Tibial artery (tissue), 4 donors: ENCODE data around the gene ABHD1.

Experiments used
- DNase-seq, 2 donors: peaks; one replicate each; pipeline ENCODE4 v3.0.0-alpha.2; 2019
- H3K27ac ChIP-seq, 2 donors: fragments of 200-600 bp; sonication (generic) in 1 of 2; 1 replicate in 1 of 2; 2 replicates in 1 of 2; pipeline ENCODE4 v1.5.1; 2018 to 2019; ENCODE audit warnings: mild to moderate bottlenecking in 1 of 2
- H3K27me3 ChIP-seq, 2 donors: fragments of 200-600 bp; sonication (generic) in 1 of 2; one replicate each; pipeline versions ENCODE4 v1.5.1 to v1.6.0; 2016 to 2019
- H3K36me3 ChIP-seq, 3 donors: fragments of 200-600 bp; sonication (generic) in 2 of 3; one replicate each; pipeline ENCODE4 v1.5.1; 2016 to 2019; ENCODE audit warnings: mild to moderate bottlenecking in 2 of 3
- H3K4me1 ChIP-seq, 4 donors: fragments of 200-600 bp; sonication (generic) in 2 of 4; 1 replicate in 3 of 4; 2 replicates in 1 of 4; pipeline ENCODE4 v1.5.1; 2016 to 2019
- H3K4me3 ChIP-seq, 2 donors: fragments of 200-600 bp; sonication (generic) in 1 of 2; 1 replicate in 1 of 2; 2 replicates in 1 of 2; pipeline ENCODE4 v1.5.1; 2018 to 2019; ENCODE audit warnings: mild to moderate bottlenecking in 2 of 2
- H3K9me3 ChIP-seq, 3 donors: fragments of 200-600 bp; sonication (generic) in 1 of 3; one replicate each; pipeline ENCODE4 v1.5.1; 2016 to 2019
- intact Hi-C: fragments of 100-400 bp; cut with DNase I; formaldehyde crosslinking; loops from one replicate; pipeline ENCODE4 v1.15.0; 2023; ENCODE audit warnings: low total_unique reads
- TF ChIP-seq, protein P1 (sequence below), 2 experiments: fragments of 200-600 bp in 1 of 2; fragments of 450-650 bp in 1 of 2; IDR thresholded peaks; one replicate each; pipeline ENCODE4 v1.5.1; 2017 to 2019; ENCODE audit warnings: antibody characterized with exemption in 2 of 2, mild to moderate bottlenecking in 1 of 2, moderate library complexity in 1 of 2

ABHD1 gene

DNA sequence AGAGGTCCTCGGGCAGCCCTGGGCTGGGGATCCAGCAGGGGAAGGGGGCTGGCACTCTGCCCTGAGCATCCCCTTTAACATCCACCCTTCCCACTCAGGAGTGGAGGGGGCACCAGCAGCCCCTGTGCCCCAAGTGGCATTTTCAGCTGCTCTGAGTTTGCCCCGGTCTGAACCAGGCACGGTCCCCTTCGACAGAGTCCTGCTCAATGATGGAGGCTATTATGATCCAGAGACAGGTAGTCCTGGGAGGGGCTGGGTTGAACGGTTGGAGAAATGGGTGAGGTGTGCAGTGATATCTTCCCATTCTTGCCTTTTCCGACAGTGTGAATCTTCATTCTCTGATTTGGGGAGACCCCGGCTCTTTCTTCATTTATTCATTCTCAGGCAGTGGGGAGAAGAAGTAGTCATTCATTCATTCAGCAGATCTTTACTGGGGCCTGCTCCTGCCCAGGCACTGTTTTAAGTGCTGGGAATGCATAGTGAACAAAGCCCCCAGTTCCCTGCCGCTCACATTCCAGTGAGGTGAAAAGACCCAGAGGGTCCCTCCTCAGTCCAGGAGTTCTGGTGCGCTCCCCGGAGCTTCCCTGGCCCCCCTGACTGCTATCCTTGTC is 38.4 kb upstream of the ABHD1 start:
- Histone ChIP-seq H3K36me3 (peaks cover 10 to 19% (median 18%) of the 10 kb centered on the region in 3 donors), H3K4me3 (peak overlapping the region; percentile 63 to 85), H3K4me1 (peaks cover 0 to 53% (median 45%) of the 10 kb centered on the region in 4 donors), H3K27me3 (no peaks in the 10 kb centered on the region), H3K9me3 (no peaks in the 10 kb centered on the region), H3K27ac (peak overlapping the region; percentile 91 to 96)
- TF ChIP-seq, protein P1, sequence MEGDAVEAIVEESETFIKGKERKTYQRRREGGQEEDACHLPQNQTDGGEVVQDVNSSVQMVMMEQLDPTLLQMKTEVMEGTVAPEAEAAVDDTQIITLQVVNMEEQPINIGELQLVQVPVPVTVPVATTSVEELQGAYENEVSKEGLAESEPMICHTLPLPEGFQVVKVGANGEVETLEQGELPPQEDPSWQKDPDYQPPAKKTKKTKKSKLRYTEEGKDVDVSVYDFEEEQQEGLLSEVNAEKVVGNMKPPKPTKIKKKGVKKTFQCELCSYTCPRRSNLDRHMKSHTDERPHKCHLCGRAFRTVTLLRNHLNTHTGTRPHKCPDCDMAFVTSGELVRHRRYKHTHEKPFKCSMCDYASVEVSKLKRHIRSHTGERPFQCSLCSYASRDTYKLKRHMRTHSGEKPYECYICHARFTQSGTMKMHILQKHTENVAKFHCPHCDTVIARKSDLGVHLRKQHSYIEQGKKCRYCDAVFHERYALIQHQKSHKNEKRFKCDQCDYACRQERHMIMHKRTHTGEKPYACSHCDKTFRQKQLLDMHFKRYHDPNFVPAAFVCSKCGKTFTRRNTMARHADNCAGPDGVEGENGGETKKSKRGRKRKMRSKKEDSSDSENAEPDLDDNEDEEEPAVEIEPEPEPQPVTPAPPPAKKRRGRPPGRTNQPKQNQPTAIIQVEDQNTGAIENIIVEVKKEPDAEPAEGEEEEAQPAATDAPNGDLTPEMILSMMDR (IDR thresholded peaks at IDR 0.05): no peak
- intact Hi-C loops: loop anchor here (2.0 to 5.0 kb wide), 2 partner anchors 33 to 114 kb away; partner anchors contain the start of genes AGBL5 and MAPRE3
- DNase-seq: no peak

DNA sequence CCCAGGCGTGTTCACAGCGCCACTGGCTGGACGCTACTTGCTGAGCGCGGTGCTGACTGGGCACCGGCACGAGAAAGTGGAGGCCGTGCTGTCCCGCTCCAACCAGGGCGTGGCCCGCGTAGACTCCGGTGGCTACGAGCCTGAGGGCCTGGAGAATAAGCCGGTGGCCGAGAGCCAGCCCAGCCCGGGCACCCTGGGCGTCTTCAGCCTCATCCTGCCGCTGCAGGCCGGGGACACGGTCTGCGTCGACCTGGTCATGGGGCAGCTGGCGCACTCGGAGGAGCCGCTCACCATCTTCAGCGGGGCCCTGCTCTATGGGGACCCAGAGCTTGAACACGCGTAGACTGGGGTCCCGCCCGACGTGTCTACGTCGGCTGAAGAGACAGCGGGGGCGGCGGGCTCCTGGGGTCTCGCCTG is 37.9 kb upstream of the ABHD1 start:
- no peaks in the 10 kb centered on the region for H3K9me3 ChIP-seq
- peak overlapping the region; percentile 63 to 85 for H3K4me3 ChIP-seq
- intact Hi-C loops: loop anchor here (2.0 to 5.0 kb wide), 2 partner anchors 33 to 115 kb away; partner anchors contain the start of genes AGBL5 and MAPRE3
- peaks cover 10 to 19% (median 18%) of the 10 kb centered on the region in 3 donors for H3K36me3 ChIP-seq
- no peaks in the 10 kb centered on the region for H3K27me3 ChIP-seq
- TF ChIP-seq, protein P1 (IDR thresholded peaks at IDR 0.05): peak; percentile 15 to 52
- peaks cover 0 to 48% (median 40%) of the 10 kb centered on the region in 4 donors for H3K4me1 ChIP-seq
- H3K27ac ChIP-seq: peak overlapping the region; percentile 91 to 96
- peak; percentile 86 to 94 for DNase-seq

DNA sequence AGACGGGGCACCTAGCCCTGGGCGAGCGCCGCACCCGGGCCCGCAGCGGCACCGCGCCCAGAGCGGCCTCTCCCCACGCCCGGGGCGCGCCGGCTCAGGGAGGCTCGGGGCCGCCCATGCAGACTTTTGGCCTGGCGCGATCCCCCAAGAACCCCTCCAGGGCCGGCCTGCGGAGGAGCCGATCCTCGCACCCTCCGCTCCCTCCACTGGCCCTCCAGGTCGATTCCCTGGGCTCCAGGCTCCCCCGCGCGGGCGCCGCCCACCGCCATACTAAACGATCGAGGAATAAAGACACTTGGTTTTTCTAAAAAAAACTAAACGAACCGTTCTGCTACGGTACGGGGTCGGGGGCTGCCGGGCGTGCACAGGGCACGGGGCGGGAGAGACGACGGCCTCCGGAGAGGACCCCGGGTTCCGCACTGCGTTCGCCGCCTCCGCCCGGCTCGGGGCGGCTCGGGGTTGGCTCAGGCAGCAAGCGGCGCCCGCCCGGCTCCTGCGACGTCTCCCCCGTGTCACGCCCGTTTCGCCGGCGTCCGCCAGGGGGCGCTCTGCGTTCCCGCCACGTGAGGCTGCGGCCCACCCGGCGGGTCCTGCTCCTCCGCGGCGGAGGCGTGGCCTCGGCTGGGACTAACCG is 37.4 kb upstream of the ABHD1 start:
- Histone ChIP-seq H3K4me1 (peaks cover 0 to 43% (median 35%) of the 10 kb centered on the region in 4 donors), H3K27me3 (no peaks in the 10 kb centered on the region), H3K36me3 (peaks cover 10 to 19% (median 18%) of the 10 kb centered on the region in 3 donors), H3K9me3 (no peaks in the 10 kb centered on the region), H3K4me3 (peak overlapping the region; percentile 63 to 85), H3K27ac (peak overlapping the region; percentile 91 to 96)
- DNase-seq: peak; percentile 93 to 97
- intact Hi-C loops: loop anchor here (5.0 kb wide), 1 partner anchor 34 kb away; the partner anchor contains the start of gene AGBL5
- TF ChIP-seq, protein P1 (IDR thresholded peaks at IDR 0.05): peak; percentile 82 to 95

DNA sequence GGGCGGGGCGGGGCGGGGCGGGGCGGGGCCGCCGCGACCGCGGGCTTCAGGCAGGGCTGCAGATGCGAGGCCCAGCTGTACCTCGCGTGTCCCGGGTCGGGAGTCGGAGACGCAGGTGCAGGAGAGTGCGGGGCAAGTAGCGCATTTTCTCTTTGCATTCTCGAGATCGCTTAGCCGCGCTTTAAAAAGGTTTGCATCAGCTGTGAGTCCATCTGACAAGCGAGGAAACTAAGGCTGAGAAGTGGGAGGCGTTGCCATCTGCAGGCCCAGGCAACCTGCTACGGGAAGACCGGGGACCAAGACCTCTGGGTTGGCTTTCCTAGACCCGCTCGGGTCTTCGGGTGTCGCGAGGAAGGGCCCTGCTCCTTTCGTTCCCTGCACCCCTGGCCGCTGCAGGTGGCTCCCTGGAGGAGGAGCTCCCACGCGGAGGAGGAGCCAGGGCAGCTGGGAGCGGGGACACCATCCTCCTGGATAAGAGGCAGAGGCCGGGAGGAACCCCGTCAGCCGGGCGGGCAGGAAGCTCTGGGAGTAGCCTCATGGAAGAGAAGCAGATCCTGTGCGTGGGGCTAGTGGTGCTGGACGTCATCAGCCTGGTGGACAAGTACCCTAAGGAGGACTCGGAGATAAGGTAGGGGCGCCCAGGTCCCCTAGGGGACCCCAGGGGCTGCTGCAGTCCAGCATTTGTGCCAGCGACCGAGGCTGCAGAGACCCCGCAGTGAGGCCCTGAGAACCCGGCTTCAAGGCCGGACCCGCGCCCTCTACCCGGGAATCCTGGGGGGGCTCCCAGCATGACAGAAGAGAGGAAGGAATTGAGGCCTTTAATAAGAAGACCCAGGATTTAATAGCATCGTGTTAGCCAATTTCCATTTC is 36.7 kb upstream of the ABHD1 start, which contains the start of gene KHK:
Gene KHK, plus strand, starts transcription at position 49 of the 870 bp plus-strand sequence. Its CDS starts 488 bp downstream, at position 537.
- H3K4me1 ChIP-seq: peaks cover 0 to 36% (median 27%) of the 10 kb centered on the region in 4 donors
- TF ChIP-seq, protein P1 (IDR thresholded peaks at IDR 0.05): no peak
- H3K36me3 ChIP-seq: peaks cover 10 to 19% (median 16%) of the 10 kb centered on the region in 3 donors
- H3K27me3 ChIP-seq: no peaks in the 10 kb centered on the region
- H3K4me3 ChIP-seq: peak within 1 kb of the TSS; percentile 63 to 85
- H3K27ac ChIP-seq: peak within 1 kb of the TSS; percentile 91 to 96
- intact Hi-C loops: loop anchor here (5.0 kb wide), 1 partner anchor 35 kb away; the partner anchor contains the start of gene AGBL5
- DNase-seq: peak in 1 of 2 donors; percentile 81
- no peaks in the 10 kb centered on the region for H3K9me3 ChIP-seq

DNA sequence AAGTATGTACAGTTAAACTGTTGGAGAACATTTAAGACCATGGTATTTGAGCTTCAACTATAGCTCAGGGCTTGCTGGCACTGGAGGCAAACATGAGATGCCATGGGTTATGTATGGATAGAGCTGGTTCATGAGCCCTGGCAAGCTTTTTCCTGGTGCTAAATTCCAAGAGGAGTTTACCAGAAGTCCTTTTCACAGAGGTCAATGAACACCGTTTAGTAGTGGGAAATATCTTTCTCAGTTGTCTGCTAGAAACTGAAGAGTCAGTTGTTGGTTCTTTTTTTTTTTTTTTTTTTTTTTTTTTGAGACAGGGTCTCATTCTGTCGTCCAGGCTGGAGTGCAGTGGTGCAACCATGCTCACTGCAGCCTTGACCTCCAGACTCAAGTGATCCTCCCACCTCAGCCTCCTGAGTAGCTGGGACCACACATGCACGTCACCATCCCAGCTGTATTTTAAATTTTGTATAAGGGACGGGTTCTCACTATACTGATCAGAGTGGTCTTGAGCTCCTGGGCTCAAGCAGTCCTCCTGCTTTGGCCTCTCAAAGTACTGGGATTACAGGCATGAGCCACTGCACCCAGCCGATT is 35.7 kb upstream of the ABHD1 start:
- peaks cover 1 to 14% (median 9%) of the 10 kb centered on the region in 3 donors for H3K36me3 ChIP-seq
- H3K27me3 ChIP-seq: no peaks in the 10 kb centered on the region
- H3K9me3 ChIP-seq: no peaks in the 10 kb centered on the region
- TF ChIP-seq, protein P1 (IDR thresholded peaks at IDR 0.05): no peak
- DNase-seq: no peak
- intact Hi-C loops: loop anchor here (5.0 kb wide), 1 partner anchor 36 kb away; the partner anchor contains the start of gene AGBL5
- H3K27ac ChIP-seq: no peak overlapping the region
- H3K4me1 ChIP-seq: peaks cover 0 to 26% (median 19%) of the 10 kb centered on the region in 4 donors
- no peak overlapping the region for H3K4me3 ChIP-seq
